Measurements from ENCODE around the gene PLXNB1. TPM values are rescaled to one million over a fixed set of nuclear protein-coding genes. Genes with fewer than 3 reads are reported as not detected.

Gene PLXNB1
- total and polyA plus RNA-seq, 2 experiments from 2014 or later, result 49.0 to 144 TPM

DNA sequence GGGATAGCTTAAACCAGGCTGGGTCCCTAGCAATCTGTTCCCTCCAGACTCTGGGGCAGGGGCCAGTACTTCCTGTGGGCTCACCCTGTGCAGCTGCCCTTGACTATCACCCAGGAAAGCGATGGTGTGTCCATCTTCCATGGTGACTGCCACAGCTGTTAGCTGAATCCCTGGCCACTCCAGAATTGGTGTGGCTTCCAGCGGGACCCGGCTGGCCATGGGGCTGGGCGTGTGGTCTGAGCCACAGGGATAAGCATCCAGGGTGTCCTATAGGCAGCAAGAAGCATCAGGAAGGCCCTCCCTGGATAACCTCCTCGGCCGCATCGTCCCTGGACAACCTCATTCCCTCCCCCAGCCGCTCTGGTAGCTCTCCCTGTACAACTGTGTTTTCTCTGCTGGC, 7.2 kb downstream of the PLXNB1 start (continued):
- TF ChIP-seq, protein P1, sequence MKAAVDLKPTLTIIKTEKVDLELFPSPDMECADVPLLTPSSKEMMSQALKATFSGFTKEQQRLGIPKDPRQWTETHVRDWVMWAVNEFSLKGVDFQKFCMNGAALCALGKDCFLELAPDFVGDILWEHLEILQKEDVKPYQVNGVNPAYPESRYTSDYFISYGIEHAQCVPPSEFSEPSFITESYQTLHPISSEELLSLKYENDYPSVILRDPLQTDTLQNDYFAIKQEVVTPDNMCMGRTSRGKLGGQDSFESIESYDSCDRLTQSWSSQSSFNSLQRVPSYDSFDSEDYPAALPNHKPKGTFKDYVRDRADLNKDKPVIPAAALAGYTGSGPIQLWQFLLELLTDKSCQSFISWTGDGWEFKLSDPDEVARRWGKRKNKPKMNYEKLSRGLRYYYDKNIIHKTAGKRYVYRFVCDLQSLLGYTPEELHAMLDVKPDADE (IDR thresholded peaks at IDR 0.05), result no peak
- TF ChIP-seq, protein P2, sequence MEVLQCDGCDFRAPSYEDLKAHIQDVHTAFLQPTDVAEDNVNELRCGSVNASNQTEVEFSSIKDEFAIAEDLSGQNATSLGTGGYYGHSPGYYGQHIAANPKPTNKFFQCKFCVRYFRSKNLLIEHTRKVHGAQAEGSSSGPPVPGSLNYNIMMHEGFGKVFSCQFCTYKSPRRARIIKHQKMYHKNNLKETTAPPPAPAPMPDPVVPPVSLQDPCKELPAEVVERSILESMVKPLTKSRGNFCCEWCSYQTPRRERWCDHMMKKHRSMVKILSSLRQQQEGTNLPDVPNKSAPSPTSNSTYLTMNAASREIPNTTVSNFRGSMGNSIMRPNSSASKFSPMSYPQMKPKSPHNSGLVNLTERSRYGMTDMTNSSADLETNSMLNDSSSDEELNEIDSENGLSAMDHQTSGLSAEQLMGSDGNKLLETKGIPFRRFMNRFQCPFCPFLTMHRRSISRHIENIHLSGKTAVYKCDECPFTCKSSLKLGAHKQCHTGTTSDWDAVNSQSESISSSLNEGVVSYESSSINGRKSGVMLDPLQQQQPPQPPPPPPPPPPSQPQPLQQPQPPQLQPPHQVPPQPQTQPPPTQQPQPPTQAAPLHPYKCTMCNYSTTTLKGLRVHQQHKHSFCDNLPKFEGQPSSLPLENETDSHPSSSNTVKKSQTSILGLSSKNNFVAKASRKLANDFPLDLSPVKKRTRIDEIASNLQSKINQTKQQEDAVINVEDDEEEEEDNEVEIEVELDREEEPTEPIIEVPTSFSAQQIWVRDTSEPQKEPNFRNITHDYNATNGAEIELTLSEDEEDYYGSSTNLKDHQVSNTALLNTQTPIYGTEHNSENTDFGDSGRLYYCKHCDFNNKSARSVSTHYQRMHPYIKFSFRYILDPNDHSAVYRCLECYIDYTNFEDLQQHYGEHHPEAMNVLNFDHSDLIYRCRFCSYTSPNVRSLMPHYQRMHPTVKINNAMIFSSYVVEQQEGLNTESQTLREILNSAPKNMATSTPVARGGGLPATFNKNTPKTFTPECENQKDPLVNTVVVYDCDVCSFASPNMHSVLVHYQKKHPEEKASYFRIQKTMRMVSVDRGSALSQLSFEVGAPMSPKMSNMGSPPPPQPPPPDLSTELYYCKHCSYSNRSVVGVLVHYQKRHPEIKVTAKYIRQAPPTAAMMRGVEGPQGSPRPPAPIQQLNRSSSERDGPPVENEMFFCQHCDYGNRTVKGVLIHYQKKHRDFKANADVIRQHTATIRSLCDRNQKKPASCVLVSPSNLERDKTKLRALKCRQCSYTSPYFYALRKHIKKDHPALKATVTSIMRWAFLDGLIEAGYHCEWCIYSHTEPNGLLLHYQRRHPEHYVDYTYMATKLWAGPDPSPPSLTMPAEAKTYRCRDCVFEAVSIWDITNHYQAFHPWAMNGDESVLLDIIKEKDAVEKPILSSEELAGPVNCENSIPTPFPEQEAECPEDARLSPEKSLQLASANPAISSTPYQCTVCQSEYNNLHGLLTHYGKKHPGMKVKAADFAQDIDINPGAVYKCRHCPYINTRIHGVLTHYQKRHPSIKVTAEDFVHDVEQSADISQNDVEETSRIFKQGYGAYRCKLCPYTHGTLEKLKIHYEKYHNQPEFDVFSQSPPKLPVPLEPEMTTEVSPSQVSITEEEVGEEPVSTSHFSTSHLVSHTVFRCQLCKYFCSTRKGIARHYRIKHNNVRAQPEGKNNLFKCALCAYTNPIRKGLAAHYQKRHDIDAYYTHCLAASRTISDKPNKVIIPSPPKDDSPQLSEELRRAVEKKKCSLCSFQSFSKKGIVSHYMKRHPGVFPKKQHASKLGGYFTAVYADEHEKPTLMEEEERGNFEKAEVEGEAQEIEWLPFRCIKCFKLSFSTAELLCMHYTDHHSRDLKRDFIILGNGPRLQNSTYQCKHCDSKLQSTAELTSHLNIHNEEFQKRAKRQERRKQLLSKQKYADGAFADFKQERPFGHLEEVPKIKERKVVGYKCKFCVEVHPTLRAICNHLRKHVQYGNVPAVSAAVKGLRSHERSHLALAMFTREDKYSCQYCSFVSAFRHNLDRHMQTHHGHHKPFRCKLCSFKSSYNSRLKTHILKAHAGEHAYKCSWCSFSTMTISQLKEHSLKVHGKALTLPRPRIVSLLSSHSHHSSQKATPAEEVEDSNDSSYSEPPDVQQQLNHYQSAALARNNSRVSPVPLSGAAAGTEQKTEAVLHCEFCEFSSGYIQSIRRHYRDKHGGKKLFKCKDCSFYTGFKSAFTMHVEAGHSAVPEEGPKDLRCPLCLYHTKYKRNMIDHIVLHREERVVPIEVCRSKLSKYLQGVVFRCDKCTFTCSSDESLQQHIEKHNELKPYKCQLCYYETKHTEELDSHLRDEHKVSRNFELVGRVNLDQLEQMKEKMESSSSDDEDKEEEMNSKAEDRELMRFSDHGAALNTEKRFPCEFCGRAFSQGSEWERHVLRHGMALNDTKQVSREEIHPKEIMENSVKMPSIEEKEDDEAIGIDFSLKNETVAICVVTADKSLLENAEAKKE (CRISPR knock-in tag; IDR thresholded peaks at IDR 0.05), result no peak
- TF ChIP-seq CREB1 (CRISPR knock-in tag; IDR thresholded peaks at IDR 0.05; ENCODE audit: low read depth), result no peak

DNA sequence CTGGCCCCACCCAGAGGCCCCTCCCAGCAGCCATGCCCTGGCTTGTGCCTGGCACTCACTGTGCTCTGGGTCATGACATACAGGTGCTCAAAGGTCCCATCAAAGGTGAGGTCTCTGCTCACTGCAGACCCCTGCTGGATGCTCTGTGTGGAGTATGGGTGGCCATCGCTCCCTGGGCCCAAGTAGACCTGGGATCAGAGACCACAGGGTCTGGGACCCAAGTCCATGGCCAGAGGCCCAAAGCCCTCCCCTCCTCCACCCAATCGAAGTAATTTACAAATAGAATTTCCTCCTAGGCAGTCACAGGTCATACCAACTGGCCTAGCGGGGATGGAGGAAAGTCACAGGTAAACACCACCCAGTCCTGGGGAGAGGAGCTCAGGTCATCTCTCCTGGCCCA, 7.6 kb downstream of the PLXNB1 start:
- Histone ChIP-seq H3K27ac (ENCODE audit: low read depth) (no peak overlapping the region), H3K79me2 (replicated peaks; ENCODE audit: insufficient read depth) (peaks cover 50% of the 10 kb centered on the region), H3K4me1 (ENCODE audit: insufficient read depth) (peaks cover 8% of the 10 kb centered on the region; the same call in 1 of the 2 replicates), H3K4me3 (no peak overlapping the region), H4K20me1 (replicated peaks; ENCODE audit: insufficient read depth) (peaks cover 33% of the 10 kb centered on the region), H3K4me2 (no peak overlapping the region), H3F3A (replicated peaks; ENCODE audit: low read depth) (no peaks in the 10 kb centered on the region; the same call in 1 of the 2 replicates), H3K36me3 (ENCODE audit: insufficient read depth) (peaks cover 2% of the 10 kb centered on the region; the same call in 1 of the 2 replicates), H3K9me2 (ENCODE audit: insufficient read depth) (no peaks in the 10 kb centered on the region), H2AFZ (no peak overlapping the region), H3K27me3 (ENCODE audit: insufficient read depth) (no peaks in the 10 kb centered on the region)
- TF ChIP-seq ZNF331 (CRISPR knock-in tag; IDR thresholded peaks at IDR 0.05; ENCODE audit: low read depth) (no peak), ZNF114 (CRISPR knock-in tag; IDR thresholded peaks at IDR 0.05) (no peak)
- TF ChIP-seq, protein P3, sequence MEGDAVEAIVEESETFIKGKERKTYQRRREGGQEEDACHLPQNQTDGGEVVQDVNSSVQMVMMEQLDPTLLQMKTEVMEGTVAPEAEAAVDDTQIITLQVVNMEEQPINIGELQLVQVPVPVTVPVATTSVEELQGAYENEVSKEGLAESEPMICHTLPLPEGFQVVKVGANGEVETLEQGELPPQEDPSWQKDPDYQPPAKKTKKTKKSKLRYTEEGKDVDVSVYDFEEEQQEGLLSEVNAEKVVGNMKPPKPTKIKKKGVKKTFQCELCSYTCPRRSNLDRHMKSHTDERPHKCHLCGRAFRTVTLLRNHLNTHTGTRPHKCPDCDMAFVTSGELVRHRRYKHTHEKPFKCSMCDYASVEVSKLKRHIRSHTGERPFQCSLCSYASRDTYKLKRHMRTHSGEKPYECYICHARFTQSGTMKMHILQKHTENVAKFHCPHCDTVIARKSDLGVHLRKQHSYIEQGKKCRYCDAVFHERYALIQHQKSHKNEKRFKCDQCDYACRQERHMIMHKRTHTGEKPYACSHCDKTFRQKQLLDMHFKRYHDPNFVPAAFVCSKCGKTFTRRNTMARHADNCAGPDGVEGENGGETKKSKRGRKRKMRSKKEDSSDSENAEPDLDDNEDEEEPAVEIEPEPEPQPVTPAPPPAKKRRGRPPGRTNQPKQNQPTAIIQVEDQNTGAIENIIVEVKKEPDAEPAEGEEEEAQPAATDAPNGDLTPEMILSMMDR (conservative IDR thresholded peaks at IDR 0.05; ENCODE audit: low read depth in 2 of 2), result peak; percentile 14 to 54; a peak in 2 of 4 replicates
- Mint-ChIP-seq H3K4me3 (no peak overlapping the region), H3K27ac (no peak overlapping the region), H3K9me3 (peaks cover 3% of the 10 kb centered on the region; the same call in 1 of the 3 replicates), H3K4me1 (peaks cover 27% of the 10 kb centered on the region), H3K27me3 (ENCODE audit: insufficient read depth, low read depth, poor library complexity) (peaks cover 5% of the 10 kb centered on the region), H3K36me3 (ENCODE audit: low read depth) (peaks cover 58% of the 10 kb centered on the region)
- DNase-seq (ENCODE audit: low spot score), result peak; percentile 43
- peak; percentile 42 for ATAC-seq

Measured in GM23338 (cell line).